ENCODE results near the gene BCR.

- TF ChIP-seq CTCF (IDR thresholded peaks at IDR 0.05; ENCODE audit: insufficient read depth, low read length, poor library complexity, severe bottlenecking), result no peak
- no peak for TF ChIP-seq EZH2phosphoT487 (conservative IDR thresholded peaks at IDR 0.05; ENCODE audit: low read length)
These were observed 102.7 kb downstream of the BCR start for GRCh38 chr22:23282986-23283385.
